Ovary (tissue), 3 donors: Measurements from ENCODE around the gene CACNA1F.

Experiments
- EP300 ChIP-seq: sonication (generic); formaldehyde crosslinking; IDR thresholded peaks from one replicate; pipeline ENCODE4 v1.6.1; 2017; ENCODE audit warnings: antibody characterized with exemption
- POLR2A ChIP-seq: fragments of 450-650 bp; IDR thresholded peaks from one replicate; pipeline ENCODE4 v1.6.1; 2017; ENCODE audit warnings: antibody characterized with exemption, mild to moderate bottlenecking, moderate library complexity
- TF ChIP-seq, protein P1 (sequence below), 3 donors: fragments of 450-650 bp in 2 of 3; fragments of 200-600 bp in 1 of 3; IDR thresholded peaks; one replicate each; pipeline versions ENCODE4 v1.5.1 to v1.8.0; 2016 to 2022; ENCODE audit warnings: antibody characterized with exemption in 3 of 3, mild to moderate bottlenecking in 1 of 3
- donor health status: DM: no; HTN: no; CAD: no.

DNA sequence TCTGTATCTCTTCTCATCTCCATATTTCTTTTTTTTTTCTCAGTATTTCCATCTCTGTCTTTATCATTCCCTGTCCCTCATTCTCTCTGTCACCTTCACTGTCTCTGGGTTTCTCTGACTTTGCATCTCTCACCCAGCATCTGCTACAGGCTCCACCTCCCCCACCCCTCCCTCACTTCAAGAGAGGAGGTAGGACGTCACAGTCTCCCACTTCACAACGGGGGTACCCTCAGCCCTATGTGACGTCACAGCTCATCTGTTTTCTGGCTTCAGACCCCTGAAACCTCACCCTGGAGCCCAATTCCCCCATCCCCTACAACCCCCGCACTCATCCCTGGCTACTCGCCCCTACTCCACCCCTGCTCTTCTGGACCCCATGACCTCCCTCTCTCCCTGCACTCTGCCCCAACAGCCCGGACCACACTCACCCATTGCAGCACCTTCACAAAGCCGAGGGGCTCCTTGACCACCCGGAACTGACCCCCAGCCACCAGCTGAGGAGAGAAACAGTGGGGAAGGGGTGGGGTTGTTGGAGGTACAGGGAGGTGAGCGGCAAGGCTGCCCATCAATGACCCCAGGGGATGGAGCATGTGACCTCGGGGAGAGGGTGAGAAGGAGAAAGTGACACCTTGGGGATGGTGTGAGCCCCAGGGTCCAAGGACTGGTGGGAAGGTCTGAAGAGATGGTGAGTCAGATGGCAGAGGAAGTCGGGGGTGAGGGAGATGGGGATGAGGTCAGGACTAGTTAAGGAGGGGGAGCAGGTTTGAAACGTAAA is 34.4 kb downstream of the CACNA1F start:
- TF ChIP-seq POLR2A (no peak), EP300 (no peak)
- TF ChIP-seq, protein P1, sequence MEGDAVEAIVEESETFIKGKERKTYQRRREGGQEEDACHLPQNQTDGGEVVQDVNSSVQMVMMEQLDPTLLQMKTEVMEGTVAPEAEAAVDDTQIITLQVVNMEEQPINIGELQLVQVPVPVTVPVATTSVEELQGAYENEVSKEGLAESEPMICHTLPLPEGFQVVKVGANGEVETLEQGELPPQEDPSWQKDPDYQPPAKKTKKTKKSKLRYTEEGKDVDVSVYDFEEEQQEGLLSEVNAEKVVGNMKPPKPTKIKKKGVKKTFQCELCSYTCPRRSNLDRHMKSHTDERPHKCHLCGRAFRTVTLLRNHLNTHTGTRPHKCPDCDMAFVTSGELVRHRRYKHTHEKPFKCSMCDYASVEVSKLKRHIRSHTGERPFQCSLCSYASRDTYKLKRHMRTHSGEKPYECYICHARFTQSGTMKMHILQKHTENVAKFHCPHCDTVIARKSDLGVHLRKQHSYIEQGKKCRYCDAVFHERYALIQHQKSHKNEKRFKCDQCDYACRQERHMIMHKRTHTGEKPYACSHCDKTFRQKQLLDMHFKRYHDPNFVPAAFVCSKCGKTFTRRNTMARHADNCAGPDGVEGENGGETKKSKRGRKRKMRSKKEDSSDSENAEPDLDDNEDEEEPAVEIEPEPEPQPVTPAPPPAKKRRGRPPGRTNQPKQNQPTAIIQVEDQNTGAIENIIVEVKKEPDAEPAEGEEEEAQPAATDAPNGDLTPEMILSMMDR (IDR thresholded peaks at IDR 0.05), result no peak
